HAP-1 (cell line): Measurements from ENCODE around the gene ARL17B.
"Not testable (repeated sequence)": the region's sequence is repeated elsewhere in the genome, so short reads cannot be mapped to it uniquely, and the experiment has no call there.

Experiments
- DNase-seq, 2 experiments: peaks; one replicate each; pipeline ENCODE4 v3.0.0-alpha.2; 2016 to 2020; ENCODE audit warnings: low spot score in 2 of 2
- H3K27me3 ChIP-seq: fragments of 250-450 bp; sonication (Bioruptor Pico); 2 replicates; pipeline ENCODE4 v1.5.1; 2020; ENCODE audit warnings: low read depth, mild to moderate bottlenecking, moderate library complexity
- H3K36me3 ChIP-seq: fragments of 250-450 bp; sonication (Bioruptor Pico); replicated peaks from 2 replicates; pipeline ENCODE4 v1.5.1; 2020; ENCODE audit warnings: mild to moderate bottlenecking
- H3K4me1 ChIP-seq: fragments of 250-450 bp; sonication (Bioruptor Pico); 2 replicates; pipeline ENCODE4 v1.5.1; 2020; ENCODE audit warnings: mild to moderate bottlenecking
- H3K4me3 ChIP-seq: fragments of 250-450 bp; sonication (Bioruptor Pico); 2 replicates; pipeline ENCODE4 v1.5.1; 2020; ENCODE audit warnings: mild to moderate bottlenecking, moderate library complexity
- H3K9me3 ChIP-seq: fragments of 250-450 bp; sonication (Bioruptor Pico); 2 replicates; pipeline ENCODE4 v1.5.1; 2020; ENCODE audit warnings: mild to moderate bottlenecking, moderate library complexity
- in situ Hi-C: fragments of 300-500 bp; cut with MboI; formaldehyde crosslinking; loops from 3 replicates; pipeline ENCODE4 v1.14.3; 2020; ENCODE audit warnings: low sequenced_read_pairs, inconsistent platforms, mixed read lengths

Gene ARL17B

DNA sequence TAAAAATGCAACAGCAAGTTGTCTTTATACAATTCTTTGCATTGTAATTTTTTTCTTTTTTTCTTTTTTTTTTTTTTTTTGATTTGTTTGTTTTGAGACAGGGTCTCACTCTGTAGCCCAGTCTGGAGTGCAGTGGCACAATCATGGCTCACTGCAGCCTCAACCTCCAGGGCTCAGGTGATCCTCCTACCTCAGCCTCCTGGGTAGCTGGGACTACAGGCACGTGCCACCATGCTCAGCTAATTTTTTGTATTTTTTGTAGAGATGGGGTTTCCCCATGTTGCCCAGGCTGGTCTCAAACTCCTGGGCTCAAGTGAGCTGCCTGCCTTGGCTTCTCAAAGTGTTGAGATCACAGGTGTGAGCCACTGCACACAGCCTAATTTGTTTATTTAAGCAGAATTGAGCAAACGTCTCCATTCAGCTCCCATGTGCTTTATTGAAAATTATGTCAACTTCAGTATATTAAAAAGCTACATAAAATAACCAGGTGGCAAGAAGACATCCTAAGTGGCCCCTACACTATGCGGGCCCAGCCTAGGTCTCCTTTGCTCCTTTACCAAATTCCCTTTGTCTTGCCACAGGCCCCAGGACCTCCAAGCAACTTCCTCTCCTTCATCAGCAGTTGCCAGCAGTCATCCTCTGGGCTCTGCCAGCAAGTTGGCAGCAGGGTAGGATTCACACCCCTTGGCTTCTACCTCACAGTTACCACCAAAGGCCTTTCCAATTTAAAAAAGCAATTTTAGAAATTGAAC, 84.7 kb downstream of the ARL17B start:
- H3K36me3 ChIP-seq, H3K9me3 ChIP-seq, H3K4me3 ChIP-seq, in situ Hi-C loops, H3K4me1 ChIP-seq, DNase-seq, H3K27me3 ChIP-seq: not testable (repeated sequence)

DNA sequence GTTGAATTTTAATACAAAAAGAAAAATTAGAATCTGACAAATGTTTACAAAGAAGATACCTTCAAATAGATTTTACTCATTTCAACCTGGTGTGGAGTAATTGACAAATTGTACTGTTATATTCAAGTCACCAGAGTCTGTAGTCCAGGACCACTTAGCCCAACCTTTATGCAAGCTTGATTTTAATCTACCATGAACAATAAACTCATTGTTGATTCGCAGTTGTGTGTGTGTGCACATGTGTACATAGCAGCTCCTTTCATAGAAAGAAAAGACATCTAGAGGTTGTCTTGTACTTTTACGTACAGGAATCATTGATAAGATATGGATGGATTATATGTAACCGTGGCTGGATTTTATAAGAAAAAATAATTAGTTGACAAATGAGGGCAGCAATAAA, 87.3 kb downstream of the ARL17B start:
- H3K36me3 ChIP-seq = no peaks in the 10 kb centered on the region
- DNase-seq = peak in 1 of 2 experiments; percentile 45
- H3K27me3 ChIP-seq = no peaks in the 10 kb centered on the region
- in situ Hi-C loops = loop anchor here (25.0 kb wide), 1 partner anchor 687 kb away; no protein-coding TSS in a partner anchor
- no peaks in the 10 kb centered on the region for H3K4me1 ChIP-seq
- no peaks in the 10 kb centered on the region for H3K9me3 ChIP-seq
- no peak overlapping the region for H3K4me3 ChIP-seq

DNA sequence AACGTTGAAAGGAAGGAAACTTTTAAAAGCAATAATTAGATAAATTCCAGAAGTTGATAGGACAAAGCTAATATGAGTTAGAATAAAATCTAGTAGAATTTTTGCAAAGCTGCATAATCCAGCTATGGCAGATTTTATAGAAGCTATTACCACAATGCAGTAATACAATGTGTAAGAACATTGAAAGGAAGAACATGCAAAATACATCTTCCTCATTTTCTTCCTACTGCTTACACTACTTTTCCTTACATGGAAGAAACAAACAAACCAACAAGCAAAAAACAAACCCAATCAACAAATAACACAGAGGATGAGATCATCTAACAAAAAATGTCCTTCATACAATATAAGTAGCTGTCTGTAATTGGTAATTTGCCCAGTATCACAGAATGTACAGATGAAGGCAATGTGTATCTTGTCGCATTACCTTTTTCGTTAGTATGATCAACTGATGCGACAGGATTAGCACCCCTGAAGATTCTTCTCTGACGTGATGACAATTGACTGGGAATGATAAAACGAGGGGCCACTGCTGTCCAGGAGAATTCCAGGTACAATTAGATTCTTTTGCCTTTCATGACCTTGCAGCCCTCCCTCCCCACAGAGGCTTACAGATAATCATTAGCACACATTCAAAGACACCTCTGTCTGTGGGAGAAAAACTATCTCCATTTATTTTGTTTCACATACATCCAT, 87.9 kb downstream of the ARL17B start:
- DNase-seq = no peak
- in situ Hi-C loops = loop anchor here (25.0 kb wide), 1 partner anchor 686 kb away; no protein-coding TSS in a partner anchor
- H3K4me3 ChIP-seq = no peak overlapping the region
- no peaks in the 10 kb centered on the region for H3K4me1 ChIP-seq
- H3K27me3 ChIP-seq = no peaks in the 10 kb centered on the region
- H3K9me3 ChIP-seq = no peaks in the 10 kb centered on the region
- no peaks in the 10 kb centered on the region for H3K36me3 ChIP-seq

DNA sequence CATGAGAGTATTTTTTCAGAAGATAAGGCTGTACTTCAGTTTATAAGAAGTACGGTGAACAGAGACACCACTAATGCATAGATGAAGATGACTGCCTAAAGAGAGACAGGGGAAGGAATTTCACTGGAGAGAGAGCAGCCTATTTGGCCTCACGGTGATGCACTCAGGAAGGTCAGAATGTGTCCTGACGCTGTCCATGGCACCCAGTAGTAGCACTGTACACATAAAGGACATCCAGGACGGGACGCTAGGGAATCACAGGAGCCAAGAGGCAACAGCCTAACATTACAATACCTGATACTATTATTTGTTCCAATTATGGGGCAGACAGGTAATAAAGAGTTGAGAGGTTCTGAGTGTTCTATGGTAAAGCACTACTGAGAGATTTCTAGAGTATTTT, 91.5 kb downstream of the ARL17B start:
- Histone ChIP-seq H3K4me1 (no peaks in the 10 kb centered on the region), H3K4me3 (no peak overlapping the region), H3K27me3 (no peaks in the 10 kb centered on the region), H3K9me3 (no peaks in the 10 kb centered on the region), H3K36me3 (no peaks in the 10 kb centered on the region)
- in situ Hi-C loops = loop anchor here (25.0 kb wide), 1 partner anchor 683 kb away; no protein-coding TSS in a partner anchor
- DNase-seq = no peak

DNA sequence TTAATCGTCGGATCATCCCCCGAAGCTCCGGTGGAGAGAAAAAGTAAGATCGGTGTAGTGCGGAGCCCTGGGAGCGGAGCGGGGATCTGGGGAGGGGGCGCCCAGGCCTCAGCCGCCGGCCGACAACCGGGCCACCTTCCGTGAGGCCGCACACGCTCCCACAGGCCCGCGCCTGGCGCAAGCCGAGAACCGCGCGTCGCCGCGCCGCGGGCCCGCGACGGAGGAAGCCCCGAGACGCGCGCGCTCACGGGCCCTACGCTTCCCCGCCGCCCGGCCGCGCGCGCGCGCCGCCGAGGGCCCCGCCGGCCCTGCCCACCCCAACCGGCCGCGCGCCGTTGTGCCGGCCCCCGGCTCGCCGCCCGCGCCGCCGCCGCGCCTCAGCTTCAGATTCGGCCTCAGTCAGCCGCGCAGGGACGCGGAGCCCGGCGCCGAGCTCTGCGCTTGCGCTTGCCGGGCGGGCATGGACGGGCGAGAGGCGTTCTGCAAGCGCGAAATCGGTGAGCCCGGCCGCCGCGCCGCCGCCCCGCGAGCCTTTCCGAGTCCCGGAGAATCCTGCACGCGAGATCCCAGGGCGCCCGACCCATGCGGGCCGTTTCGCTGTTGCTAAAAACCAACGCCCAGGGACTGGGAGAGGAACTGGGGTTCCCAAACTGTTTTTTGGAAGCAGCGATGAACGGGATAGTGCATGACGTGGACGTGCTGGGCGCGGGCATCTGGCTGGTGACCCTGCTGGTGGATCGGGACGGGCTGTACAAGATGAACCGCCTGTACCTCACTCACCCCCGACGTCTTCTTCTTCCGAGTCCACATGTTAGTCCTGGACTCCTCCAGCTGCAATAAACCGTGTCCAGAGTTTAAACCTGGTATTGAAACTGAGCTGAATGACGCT, 94.7 kb downstream of the ARL17B start:
- Histone ChIP-seq H3K9me3 (no peaks in the 10 kb centered on the region), H3K4me3 (peak overlapping the region; percentile 59), H3K27me3 (no peaks in the 10 kb centered on the region), H3K4me1 (no peaks in the 10 kb centered on the region), H3K36me3 (no peaks in the 10 kb centered on the region)
- in situ Hi-C loops = loop anchor here (25.0 kb wide), 1 partner anchor 680 kb away; no protein-coding TSS in a partner anchor
- DNase-seq = peak; percentile 64 to 85

DNA sequence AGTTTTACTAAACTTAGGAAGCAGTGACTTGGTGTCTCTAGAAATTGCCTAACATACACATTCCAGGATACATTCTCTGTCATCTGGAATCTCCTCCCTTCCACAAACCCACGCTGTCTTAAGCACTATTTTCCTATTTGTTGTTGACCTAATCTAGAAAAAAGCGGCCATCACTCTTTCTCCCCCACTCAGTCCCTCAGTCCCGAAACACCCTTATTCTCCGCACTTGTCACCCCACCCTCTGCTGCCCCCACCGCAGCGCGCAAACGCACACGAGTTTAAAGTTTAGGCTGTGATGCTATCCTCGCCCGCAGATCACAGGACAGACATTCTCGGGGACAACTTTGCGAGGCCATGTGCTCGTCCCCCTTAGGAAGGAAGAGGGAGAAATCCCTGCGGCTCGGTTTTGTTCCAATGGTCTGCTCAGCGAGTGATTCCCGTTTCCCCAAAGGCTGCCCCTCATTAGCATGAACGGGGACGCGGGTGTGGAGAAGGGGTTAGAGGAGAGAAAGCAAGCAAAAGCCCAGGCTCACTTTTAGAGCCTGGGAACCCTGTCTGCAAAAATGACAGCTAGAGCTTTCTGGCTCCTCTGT, 95.4 kb downstream of the ARL17B start:
- DNase-seq = peak in 1 of 2 experiments; percentile 13
- H3K9me3 ChIP-seq, H3K4me1 ChIP-seq, H3K36me3 ChIP-seq, H3K27me3 ChIP-seq: not testable (repeated sequence)
- in situ Hi-C loops = loop anchor here (25.0 kb wide), 1 partner anchor 679 kb away; no protein-coding TSS in a partner anchor
- peak overlapping the region; percentile 29 for H3K4me3 ChIP-seq

DNA sequence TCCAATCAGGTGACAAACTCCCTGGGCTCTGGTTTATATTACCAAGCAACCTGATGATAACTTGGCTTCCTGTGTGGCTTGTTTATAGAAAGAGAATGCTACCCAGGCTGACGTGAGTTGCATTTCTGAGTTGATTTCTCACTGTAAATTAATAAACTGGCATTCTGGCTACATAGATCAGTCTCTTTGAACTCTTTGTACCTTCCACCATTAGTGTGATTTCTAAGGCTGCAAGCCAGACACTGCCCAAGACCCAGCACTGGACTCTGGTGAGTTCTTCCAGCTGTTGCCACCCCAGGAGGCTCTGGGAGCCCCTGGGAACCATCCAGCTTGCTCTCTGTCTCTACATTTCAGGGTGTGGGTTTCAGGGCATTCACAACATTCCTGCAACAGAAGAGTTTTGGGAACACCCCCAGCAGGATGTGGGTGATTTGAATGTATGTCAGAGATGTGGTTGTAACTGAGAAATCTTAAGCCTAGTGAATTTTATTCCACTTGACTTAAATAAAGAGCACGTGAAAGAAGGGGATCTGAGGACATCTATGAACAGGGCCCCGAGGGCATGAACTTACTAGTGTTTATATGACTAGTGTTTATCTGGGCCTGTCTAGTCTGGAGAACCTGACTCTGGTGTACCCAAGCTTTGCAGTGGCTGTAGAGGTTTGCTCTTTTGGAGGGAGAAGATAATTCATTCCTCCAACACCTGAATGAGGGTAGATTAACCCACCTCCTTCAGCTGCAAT, 96.9 kb downstream of the ARL17B start:
- H3K4me3 ChIP-seq = no peak overlapping the region
- H3K9me3 ChIP-seq = no peaks in the 10 kb centered on the region
- in situ Hi-C loops = loop anchor here (25.0 kb wide), 1 partner anchor 677 kb away; no protein-coding TSS in a partner anchor
- no peaks in the 10 kb centered on the region for H3K36me3 ChIP-seq
- no peak for DNase-seq
- no peaks in the 10 kb centered on the region for H3K4me1 ChIP-seq
- H3K27me3 ChIP-seq = no peaks in the 10 kb centered on the region

DNA sequence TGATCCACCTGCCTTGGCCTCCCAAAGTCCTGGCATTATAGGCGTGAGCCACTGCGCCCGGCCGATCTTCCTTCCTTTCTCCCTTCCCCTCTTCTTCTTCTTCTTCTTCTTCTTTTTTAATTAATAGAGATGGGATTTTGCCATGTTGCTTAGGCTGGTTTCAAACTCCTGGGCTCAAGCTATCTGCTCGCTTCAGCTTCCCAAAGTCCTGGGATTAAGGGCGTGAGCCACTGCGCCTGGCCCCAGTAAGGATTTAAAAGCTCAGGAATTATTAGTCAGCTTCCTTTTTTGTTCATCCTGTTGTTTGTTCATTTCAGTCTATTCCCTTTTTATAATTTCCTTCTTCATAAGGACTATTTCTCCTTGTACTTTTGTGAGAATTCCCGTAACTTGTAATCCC, 99.3 kb downstream of the ARL17B start:
- no peaks in the 10 kb centered on the region for H3K36me3 ChIP-seq
- no peaks in the 10 kb centered on the region for H3K4me1 ChIP-seq
- no peaks in the 10 kb centered on the region for H3K9me3 ChIP-seq
- in situ Hi-C loops = loop anchor here (25.0 kb wide), 1 partner anchor 675 kb away; no protein-coding TSS in a partner anchor
- H3K4me3 ChIP-seq = no peak overlapping the region
- no peak for DNase-seq
- no peaks in the 10 kb centered on the region for H3K27me3 ChIP-seq

DNA sequence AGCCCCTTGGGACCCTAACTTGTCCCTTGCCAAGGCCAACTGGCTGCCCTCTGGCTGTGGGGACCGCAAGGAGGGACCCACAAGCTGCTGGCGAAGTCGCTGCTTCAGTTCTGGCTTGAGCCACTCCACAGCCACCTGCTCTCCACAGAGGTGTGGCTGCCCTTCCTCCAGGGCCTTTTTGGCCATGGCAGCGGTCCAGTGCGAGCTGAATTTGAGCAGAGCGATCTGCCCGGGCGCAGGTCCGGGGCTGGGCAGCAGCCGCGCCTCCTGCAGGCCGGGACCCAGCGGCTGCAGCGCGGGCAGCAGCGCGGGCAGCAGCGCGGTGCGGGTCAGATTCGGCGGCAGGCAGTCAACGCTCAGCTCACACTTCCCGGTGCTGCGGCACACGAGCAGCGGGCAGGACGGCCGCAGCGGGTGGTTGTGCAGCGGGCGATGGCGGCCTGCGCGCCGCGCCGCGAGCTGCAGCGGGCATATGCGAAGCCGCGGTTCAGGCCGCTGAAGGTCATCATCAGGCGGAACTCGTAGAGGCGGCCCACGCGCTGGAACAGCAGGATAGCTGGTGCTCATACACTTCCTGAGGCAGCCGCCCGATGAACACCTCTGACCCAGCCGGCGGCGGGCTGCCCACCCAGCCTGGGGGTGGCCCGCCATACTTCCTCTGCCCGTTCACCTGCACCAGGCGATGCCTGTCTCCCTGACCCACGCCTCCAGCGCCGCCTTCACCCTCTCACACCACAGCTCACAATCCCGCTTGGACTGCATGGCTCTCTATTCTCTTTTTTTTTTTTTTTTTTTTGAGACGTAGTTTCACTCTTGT, 101.5 kb downstream of the ARL17B start:
- H3K27me3 ChIP-seq, DNase-seq, H3K9me3 ChIP-seq, H3K36me3 ChIP-seq, H3K4me1 ChIP-seq, H3K4me3 ChIP-seq: not testable (repeated sequence)
- in situ Hi-C loops = loop anchor here (25.0 kb wide), 1 partner anchor 673 kb away; no protein-coding TSS in a partner anchor

DNA sequence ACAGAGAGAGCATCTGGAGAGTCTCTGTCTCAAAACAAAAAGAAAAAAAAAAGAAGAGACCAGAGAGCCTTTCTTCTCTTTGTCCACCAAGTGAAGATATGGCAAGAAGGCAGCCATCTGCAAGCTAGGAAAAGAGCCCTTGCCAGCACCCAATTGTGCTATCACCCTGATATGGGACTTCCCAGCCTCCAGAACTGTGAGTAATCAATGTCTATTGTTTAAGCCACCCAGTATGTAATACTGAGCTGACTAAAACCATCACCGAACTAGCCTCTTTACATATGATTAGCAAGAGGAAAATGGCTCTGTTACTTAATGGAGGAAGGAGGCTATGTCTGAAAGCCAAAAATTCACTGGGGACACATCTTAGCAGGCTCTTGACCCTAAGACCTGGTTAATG, 105.2 kb downstream of the ARL17B start:
- H3K27me3 ChIP-seq, DNase-seq, H3K9me3 ChIP-seq, H3K36me3 ChIP-seq, H3K4me1 ChIP-seq, H3K4me3 ChIP-seq: not testable (repeated sequence)
- in situ Hi-C loops = loop anchor here (25.0 kb wide), 1 partner anchor 669 kb away; no protein-coding TSS in a partner anchor

DNA sequence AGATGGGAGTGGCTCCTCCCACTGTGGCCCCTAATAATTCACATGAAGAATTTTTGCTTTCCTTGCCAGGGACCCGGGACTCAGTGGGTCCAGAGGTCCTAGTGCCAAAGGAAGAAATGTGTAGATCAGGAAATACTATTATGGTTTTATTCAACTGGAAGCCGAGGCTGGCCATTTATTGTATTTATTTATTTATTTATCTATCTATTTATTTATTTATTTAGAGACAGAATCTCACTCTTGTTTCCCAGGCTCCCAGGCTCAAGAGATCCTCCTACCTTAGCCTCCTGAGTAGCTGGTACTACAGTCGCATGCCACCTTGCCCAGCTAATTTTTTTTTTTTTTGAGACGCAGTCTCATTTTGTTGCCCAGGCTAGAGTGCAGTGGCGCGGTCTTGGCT, 107.4 kb downstream of the ARL17B start:
- not testable (repeated sequence) for DNase-seq, H3K36me3 ChIP-seq, H3K4me3 ChIP-seq, H3K27me3 ChIP-seq, H3K4me1 ChIP-seq, H3K9me3 ChIP-seq
- in situ Hi-C loops = loop anchor here (25.0 kb wide), 1 partner anchor 667 kb away; no protein-coding TSS in a partner anchor

DNA sequence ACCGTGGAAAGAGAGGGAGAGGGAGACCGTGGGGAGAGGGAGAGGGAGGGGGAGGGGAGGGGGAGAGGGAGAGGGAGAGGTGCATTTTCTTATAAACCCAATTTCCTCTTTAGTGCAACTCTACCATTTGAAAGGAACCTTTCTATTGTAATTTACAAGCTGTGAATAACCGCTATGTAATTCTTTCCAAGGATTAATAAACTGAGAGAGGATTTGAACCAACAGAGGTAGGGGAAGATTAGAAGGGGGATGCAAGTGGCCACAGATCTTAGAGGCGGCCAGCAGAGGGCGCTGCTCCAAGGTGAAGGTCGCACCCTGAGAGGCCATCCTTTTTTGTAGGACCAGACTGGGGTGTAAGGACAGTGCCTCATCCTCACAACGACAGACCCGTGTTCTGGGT, 107.8 kb downstream of the ARL17B start:
- in situ Hi-C loops = loop anchor here (25.0 kb wide), 1 partner anchor 666 kb away; no protein-coding TSS in a partner anchor
- DNase-seq = peak in 1 of 2 experiments; percentile 73
- not testable (repeated sequence) for H3K4me1 ChIP-seq, H3K27me3 ChIP-seq, H3K4me3 ChIP-seq, H3K9me3 ChIP-seq, H3K36me3 ChIP-seq
